Thoracic aorta (tissue), 2 donors: ENCODE measurements around the gene PHF20. TPM values are rescaled to one million over a fixed set of nuclear protein-coding genes. Genes with fewer than 3 reads are reported as not detected.

ENCODE experiments used
- total RNA-seq, 2 donors: library from RNA; depleted of rRNA; stranded (reverse); fragments of >200 nt; gene quantifications; one replicate each; pipeline versions ENCODE4 v1.1.0 to v1.2.3, GENCODE V29; 2016

Gene PHF20
- total RNA-seq, 2 donors from 2014 or later, result 35.8 to 46.8 TPM

Other genes starting within 250 kb of the PHF20 start
- not detected for gene C20orf173, start 242.4 kb upstream of the PHF20 start, total RNA-seq
- 100 to 1,000 TPM; 119 to 188 TPM for gene ERGIC3, start 229.9 kb upstream of the PHF20 start, total RNA-seq
- gene SPAG4, start 156.2 kb upstream of the PHF20 start, total RNA-seq, result 1 to 10 TPM in 1 of 2 donors, not detected in 1; 1.5 TPM
- 100 to 1,000 TPM; 125 to 126 TPM for gene CPNE1, start 107.1 kb upstream of the PHF20 start, total RNA-seq
- 10 to 100 TPM; 21.7 to 43.4 TPM for gene RBM12, start 107.1 kb upstream of the PHF20 start, total RNA-seq
- 10 to 100 TPM; 11.5 to 19.4 TPM for gene NFS1, start 72.7 kb upstream of the PHF20 start, total RNA-seq
- gene ROMO1, start 72.6 kb upstream of the PHF20 start, total RNA-seq, result 100 to 1,000 TPM; 196 to 243 TPM
- gene RBM39, start 29.8 kb upstream of the PHF20 start, total RNA-seq, result 100 to 1,000 TPM; 232 to 413 TPM
- gene SCAND1, start 182.5 kb downstream of the PHF20 start, total RNA-seq, result 10 to 100 TPM; 42.3 to 87.2 TPM
- gene CNBD2, start 196.6 kb downstream of the PHF20 start, total RNA-seq, result 1 to 10 TPM; 1.2 to 2.6 TPM